CD14-positive monocyte (primary cell): ENCODE results near the gene MON1A. TPM values are rescaled to one million over a fixed set of nuclear protein-coding genes. Genes with fewer than 3 reads are reported as not detected.

Experiments
- DNase-seq, 3 donors: peaks; one replicate each; pipeline ENCODE4 v3.0.0-alpha.2; 2011 to 2022
- H2AFZ ChIP-seq: 2 replicates; pipeline ENCODE4 v1.6.0; 2012; ENCODE audit warnings: mild to moderate bottlenecking, low read depth, low read length, inconsistent platforms; ENCODE audit not compliant: insufficient read depth, poor library complexity, severe bottlenecking
- H3K27ac ChIP-seq, 2 donors: 1 replicate in 1 of 2; 2 replicates in 1 of 2; pipeline ENCODE4 v1.5.1; 2012 to 2013; ENCODE audit warnings: low read length in 2 of 2, control low read depth in 1 of 2, inconsistent platforms in 1 of 2, low read depth in 1 of 2, mild to moderate bottlenecking in 1 of 2
- H3K27me3 ChIP-seq, 2 donors: one replicate each; pipeline versions ENCODE4 v1.6.0 to v1.6.1; 2011 to 2013; ENCODE audit warnings: low read length in 2 of 2; ENCODE audit not compliant: control insufficient read depth in 2 of 2, insufficient read depth in 2 of 2
- H3K36me3 ChIP-seq, 2 donors: replicated peaks in 1 of 2; 1 replicate in 1 of 2; 2 replicates in 1 of 2; pipeline versions ENCODE4 v1.5.1 to v1.6.1; 2012 to 2013; ENCODE audit warnings: low read length in 2 of 2, control low read depth in 1 of 2, inconsistent platforms in 1 of 2, mild to moderate bottlenecking in 1 of 2; ENCODE audit not compliant: insufficient read depth in 2 of 2, control insufficient read depth in 1 of 2
- H3K4me1 ChIP-seq, 2 donors: 1 replicate in 1 of 2; 2 replicates in 1 of 2; pipeline versions ENCODE4 v1.5.1 to v1.6.1; 2012 to 2013; ENCODE audit warnings: low read length in 2 of 2, control low read depth in 1 of 2, inconsistent platforms in 1 of 2, mild to moderate bottlenecking in 1 of 2, moderate library complexity in 1 of 2; ENCODE audit not compliant: insufficient read depth in 2 of 2, control insufficient read depth in 1 of 2
- H3K4me2 ChIP-seq: replicated peaks from 2 replicates; pipeline ENCODE3; 2012; ENCODE audit warnings: low read length, moderate library complexity, mild to moderate bottlenecking; ENCODE audit not compliant: poor library complexity, severe bottlenecking; ENCODE audit errors: extremely low read depth
- H3K4me3 ChIP-seq, 3 experiments: fragments of 200-600 bp in 1 of 3; sonication (generic) in 1 of 3; replicated peaks in 1 of 3; 1 replicate in 2 of 3; 2 replicates in 1 of 3; pipeline ENCODE4 v1.5.1; 2011 to 2013; ENCODE audit warnings: low read length in 3 of 3, mild to moderate bottlenecking in 3 of 3, control low read depth in 2 of 3, low read depth in 2 of 3, inconsistent platforms in 1 of 3, moderate library complexity in 1 of 3
- H3K79me2 ChIP-seq: 2 replicates; pipeline ENCODE4 v1.6.0; 2012; ENCODE audit warnings: mild to moderate bottlenecking, control low read depth, inconsistent platforms, low read length, moderate library complexity; ENCODE audit not compliant: insufficient read depth
- H3K9ac ChIP-seq: 2 replicates; pipeline ENCODE4 v1.6.0; 2017; ENCODE audit warnings: low read length, mild to moderate bottlenecking; ENCODE audit not compliant: insufficient read depth, poor library complexity, severe bottlenecking
- H3K9me3 ChIP-seq, 2 donors: replicated peaks in 1 of 2; 1 replicate in 1 of 2; 2 replicates in 1 of 2; pipeline versions ENCODE4 v1.5.1 to v1.6.1; 2012 to 2013; ENCODE audit warnings: low read length in 2 of 2, control low read depth in 1 of 2; ENCODE audit not compliant: control insufficient read depth in 1 of 2, insufficient read depth in 1 of 2
- H4K20me1 ChIP-seq: 2 replicates; pipeline ENCODE4 v1.6.0; 2012; ENCODE audit warnings: mild to moderate bottlenecking, low read length, control low read depth, moderate library complexity; ENCODE audit not compliant: insufficient read depth
- H3K27ac Mint-ChIP-seq, 7 donors: one replicate each; pipeline ENCODE4 v1.8.0; 2020; ENCODE audit warnings: mild to moderate bottlenecking in 7 of 7, mixed read lengths in 7 of 7, moderate library complexity in 6 of 7, inconsistent platforms in 2 of 7
- H3K27me3 Mint-ChIP-seq, 3 donors: one replicate each; pipeline ENCODE4 v1.8.0; 2021 to 2022; ENCODE audit warnings: low read depth in 3 of 3, mild to moderate bottlenecking in 3 of 3, mixed read lengths in 3 of 3, moderate library complexity in 3 of 3, inconsistent platforms in 1 of 3
- H3K36me3 Mint-ChIP-seq, 2 donors: one replicate each; pipeline ENCODE4 v1.8.0; 2020; ENCODE audit warnings: mixed read lengths in 2 of 2, inconsistent platforms in 1 of 2, mild to moderate bottlenecking in 1 of 2
- H3K4me1 Mint-ChIP-seq: one replicate; pipeline ENCODE4 v1.8.0; 2020; ENCODE audit warnings: mild to moderate bottlenecking, mixed read lengths
- H3K4me3 Mint-ChIP-seq, 2 donors: one replicate each; pipeline ENCODE4 v1.8.0; 2020; ENCODE audit warnings: mild to moderate bottlenecking in 2 of 2, mixed read lengths in 2 of 2, moderate library complexity in 1 of 2
- H3K9me3 Mint-ChIP-seq, 7 donors: one replicate each; pipeline ENCODE4 v1.8.0; 2020 to 2022; ENCODE audit warnings: mixed read lengths in 7 of 7, mild to moderate bottlenecking in 6 of 7, moderate library complexity in 6 of 7, inconsistent platforms in 2 of 7
- CTCF ChIP-seq: fragments of 200-600 bp; IDR thresholded peaks from one replicate; pipeline ENCODE4 v1.8.0; 2022; ENCODE audit warnings: antibody characterized with exemption, mild to moderate bottlenecking
- WGBS: methylation state at CpG from one replicate; pipeline ENCODE4 v1.1.5; 2013; ENCODE audit warnings: missing lambda C conversion rate; ENCODE audit not compliant: insufficient coverage; 5-methylcytosine and 5-hydroxymethylcytosine counted together
- intact Hi-C, 2 donors: fragments of 100-400 bp; cut with micrococcal nuclease; formaldehyde crosslinking; loops; one replicate each; pipeline versions ENCODE4 v1.15.0 to v1.15.1; 2023
- polyA plus RNA-seq, 3 donors: library from polyadenylated mRNA; depleted of rRNA in 1 of 3; unstranded in 2 of 3; stranded (reverse) in 1 of 3; fragments of 300-500 nt in 2 of 3; fragments of >200 nt in 1 of 3; fragmentation: Illumina TruSeq in 2 of 3; gene quantifications; 1 replicate in 2 of 3; 2 replicates in 1 of 3; pipeline ENCODE4 v1.2.3, GENCODE V29; 2012 to 2021

Gene MON1A
- polyA plus RNA-seq, 3 donors = 5.4 to 6.6 (median 6.1) TPM

GRCh38 chr3:49865198-49865784, 64.3 kb downstream of the MON1A start:
- Mint-ChIP-seq H3K27me3 (peaks cover 31 to 71% (median 49%) of the 10 kb centered on the region in 3 donors), H3K36me3 (no peaks in the 10 kb centered on the region), H3K4me3 (no peak overlapping the region), H3K27ac (peak overlapping the region in 1 of 7 donors; percentile 63), H3K4me1 (peaks cover 5% of the 10 kb centered on the region), H3K9me3 (peaks cover 0 to 15% (median 3%) of the 10 kb centered on the region in 7 donors)
- H3K79me2 ChIP-seq = no peaks in the 10 kb centered on the region
- no peak for DNase-seq
- WGBS = 80% methylated on average over 1 of the region's 7 CpGs
- TF ChIP-seq CTCF = no peak
- H3K4me1 ChIP-seq = peaks cover 3 to 12% of the 10 kb centered on the region in 2 donors
- no peak overlapping the region for H3K27ac ChIP-seq
- peaks cover 14 to 46% of the 10 kb centered on the region in 2 donors for H3K27me3 ChIP-seq
- no peak overlapping the region for H3K4me3 ChIP-seq
- intact Hi-C loops = no loop called here
- no peaks in the 10 kb centered on the region for H3K36me3 ChIP-seq
- no peak overlapping the region for H3K4me2 ChIP-seq
- H4K20me1 ChIP-seq = no peaks in the 10 kb centered on the region
- no peak overlapping the region for H3K9ac ChIP-seq
- H3K9me3 ChIP-seq = no peaks in the 10 kb centered on the region
- no peak overlapping the region for H2AFZ ChIP-seq

GRCh38 chr3:49864505-49864904, 65.1 kb downstream of the MON1A start:
- Histone ChIP-seq H3K36me3 (no peaks in the 10 kb centered on the region), H3K9me3 (no peaks in the 10 kb centered on the region), H2AFZ (no peak overlapping the region), H3K27me3 (peaks cover 10 to 40% of the 10 kb centered on the region in 2 donors), H4K20me1 (no peaks in the 10 kb centered on the region), H3K4me3 (no peak overlapping the region), H3K4me1 (peaks cover 3 to 6% of the 10 kb centered on the region in 2 donors), H3K4me2 (no peak overlapping the region), H3K9ac (no peak overlapping the region), H3K27ac (no peak overlapping the region), H3K79me2 (no peaks in the 10 kb centered on the region)
- DNase-seq = no peak
- Mint-ChIP-seq H3K9me3 (peaks cover 0 to 15% (median 3%) of the 10 kb centered on the region in 7 donors), H3K27ac (no peak overlapping the region), H3K4me3 (no peak overlapping the region), H3K4me1 (peaks cover 3% of the 10 kb centered on the region), H3K36me3 (no peaks in the 10 kb centered on the region), H3K27me3 (peaks cover 26 to 64% (median 42%) of the 10 kb centered on the region in 3 donors)
- WGBS = 76% methylated on average over 5 of the region's 5 CpGs
- intact Hi-C loops = no loop called here
- no peak for TF ChIP-seq CTCF
